ENCODE measurements around the gene CATSPER4. TPM values are rescaled to one million over a fixed set of nuclear protein-coding genes. Genes with fewer than 3 reads are reported as not detected.

The CATSPER4 gene
- total RNA-seq, 1 donor from 2014 or later = not detected

GRCh38 chr1:26153966-26154532 is 36.4 kb upstream of the CATSPER4 start:
- H3K36me3 Mint-ChIP-seq (ENCODE audit: unreplicated experiment) = no peaks in the 10 kb centered on the region
- H3K4me1 Mint-ChIP-seq (ENCODE audit: unreplicated experiment) = peaks cover 10% of the 10 kb centered on the region
- H3K9me3 Mint-ChIP-seq (ENCODE audit: unreplicated experiment) = no peaks in the 10 kb centered on the region
- DNase-seq (ENCODE audit: extremely low spot score, unreplicated experiment) = no peak
- peaks cover 48% of the 10 kb centered on the region for H3K27me3 Mint-ChIP-seq (ENCODE audit: unreplicated experiment)
- no peak overlapping the region for H3K4me3 Mint-ChIP-seq (ENCODE audit: unreplicated experiment)
- no peak for TF ChIP-seq CTCF (IDR thresholded peaks at IDR 0.05)
- H3K27ac Mint-ChIP-seq (ENCODE audit: unreplicated experiment) = no peak overlapping the region

GRCh38 chr1:26154750-26155149 is 35.7 kb upstream of the CATSPER4 start:
- Mint-ChIP-seq H3K9me3 (ENCODE audit: unreplicated experiment) (no peaks in the 10 kb centered on the region), H3K4me3 (ENCODE audit: unreplicated experiment) (no peak overlapping the region), H3K27me3 (ENCODE audit: unreplicated experiment) (peaks cover 46% of the 10 kb centered on the region), H3K4me1 (ENCODE audit: unreplicated experiment) (peaks cover 10% of the 10 kb centered on the region), H3K36me3 (ENCODE audit: unreplicated experiment) (no peaks in the 10 kb centered on the region), H3K27ac (ENCODE audit: unreplicated experiment) (no peak overlapping the region)
- DNase-seq (ENCODE audit: extremely low spot score, unreplicated experiment) = no peak
- no peak for TF ChIP-seq CTCF (IDR thresholded peaks at IDR 0.05)

- no peak for TF ChIP-seq CTCF (IDR thresholded peaks at IDR 0.05)
- Mint-ChIP-seq H3K27ac (ENCODE audit: unreplicated experiment) (no peak overlapping the region), H3K9me3 (ENCODE audit: unreplicated experiment) (no peaks in the 10 kb centered on the region), H3K27me3 (ENCODE audit: unreplicated experiment) (peaks cover 40% of the 10 kb centered on the region), H3K4me3 (ENCODE audit: unreplicated experiment) (no peak overlapping the region), H3K4me1 (ENCODE audit: unreplicated experiment) (peaks cover 10% of the 10 kb centered on the region), H3K36me3 (ENCODE audit: unreplicated experiment) (no peaks in the 10 kb centered on the region)
- DNase-seq (ENCODE audit: extremely low spot score, unreplicated experiment) = no peak
These were observed 34.8 kb upstream of the CATSPER4 start for GRCh38 chr1:26155370-26156284.

GRCh38 chr1:26156285-26157038 is 33.9 kb upstream of the CATSPER4 start:
- Mint-ChIP-seq H3K36me3 (ENCODE audit: unreplicated experiment) (no peaks in the 10 kb centered on the region), H3K27me3 (ENCODE audit: unreplicated experiment) (peaks cover 37% of the 10 kb centered on the region), H3K27ac (ENCODE audit: unreplicated experiment) (no peak overlapping the region), H3K4me3 (ENCODE audit: unreplicated experiment) (no peak overlapping the region), H3K4me1 (ENCODE audit: unreplicated experiment) (peaks cover 10% of the 10 kb centered on the region), H3K9me3 (ENCODE audit: unreplicated experiment) (no peaks in the 10 kb centered on the region)
- TF ChIP-seq CTCF (IDR thresholded peaks at IDR 0.05) = no peak
- no peak for DNase-seq (ENCODE audit: extremely low spot score, unreplicated experiment)
